ENCODE data around the gene OR51T1.

- TF ChIP-seq, protein P1, sequence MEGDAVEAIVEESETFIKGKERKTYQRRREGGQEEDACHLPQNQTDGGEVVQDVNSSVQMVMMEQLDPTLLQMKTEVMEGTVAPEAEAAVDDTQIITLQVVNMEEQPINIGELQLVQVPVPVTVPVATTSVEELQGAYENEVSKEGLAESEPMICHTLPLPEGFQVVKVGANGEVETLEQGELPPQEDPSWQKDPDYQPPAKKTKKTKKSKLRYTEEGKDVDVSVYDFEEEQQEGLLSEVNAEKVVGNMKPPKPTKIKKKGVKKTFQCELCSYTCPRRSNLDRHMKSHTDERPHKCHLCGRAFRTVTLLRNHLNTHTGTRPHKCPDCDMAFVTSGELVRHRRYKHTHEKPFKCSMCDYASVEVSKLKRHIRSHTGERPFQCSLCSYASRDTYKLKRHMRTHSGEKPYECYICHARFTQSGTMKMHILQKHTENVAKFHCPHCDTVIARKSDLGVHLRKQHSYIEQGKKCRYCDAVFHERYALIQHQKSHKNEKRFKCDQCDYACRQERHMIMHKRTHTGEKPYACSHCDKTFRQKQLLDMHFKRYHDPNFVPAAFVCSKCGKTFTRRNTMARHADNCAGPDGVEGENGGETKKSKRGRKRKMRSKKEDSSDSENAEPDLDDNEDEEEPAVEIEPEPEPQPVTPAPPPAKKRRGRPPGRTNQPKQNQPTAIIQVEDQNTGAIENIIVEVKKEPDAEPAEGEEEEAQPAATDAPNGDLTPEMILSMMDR (IDR thresholded peaks at IDR 0.05): no peak
- TF ChIP-seq POLR2A (IDR thresholded peaks at IDR 0.05): no peak
Measured at GRCh38 chr11:4881860-4882500, at the start of gene OR51T1.

All from suprapubic skin (tissue), 3 donors.